Measurements from ENCODE around the gene TIMM21. TPM values are rescaled to one million over a fixed set of nuclear protein-coding genes. Genes with fewer than 3 reads are reported as not detected.

Gene TIMM21
- total RNA-seq, 1 experiment from 2014 or later, result 15.6 TPM

DNA sequence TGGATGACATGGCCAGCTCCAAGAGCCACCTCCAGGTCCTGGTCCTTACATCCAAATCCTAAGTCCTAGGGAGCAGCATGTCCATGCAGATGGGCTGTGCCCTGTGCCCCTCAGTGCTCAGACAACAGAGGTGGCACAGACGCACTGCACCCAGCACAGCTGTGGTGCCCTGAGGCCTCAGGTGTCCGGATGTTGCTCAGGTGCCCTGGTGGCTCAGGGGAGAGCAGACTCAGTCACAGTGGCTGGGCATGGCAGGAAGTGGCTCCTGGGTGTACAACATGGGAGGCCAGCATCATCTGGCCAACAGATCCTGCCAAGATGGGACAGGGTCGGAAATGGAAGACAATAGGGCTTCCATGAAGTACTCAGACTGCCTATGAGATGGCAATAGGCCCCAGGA lies 50.1 kb downstream of the TIMM21 start:
- Mint-ChIP-seq H3K4me3 (ENCODE audit: unreplicated experiment) (no peak overlapping the region), H3K27me3 (ENCODE audit: insufficient read depth, unreplicated experiment) (no peaks in the 10 kb centered on the region), H3K36me3 (ENCODE audit: insufficient read depth, unreplicated experiment) (peaks cover 6% of the 10 kb centered on the region), H3K4me1 (ENCODE audit: low read depth, unreplicated experiment) (peaks cover 9% of the 10 kb centered on the region), H3K9me3 (ENCODE audit: unreplicated experiment) (no peaks in the 10 kb centered on the region), H3K27ac (ENCODE audit: unreplicated experiment) (no peak overlapping the region)
- Histone ChIP-seq H3K36me3 (ENCODE audit: control insufficient read depth, insufficient read depth, low read length) (no peaks in the 10 kb centered on the region), H3K27me3 (replicated peaks; ENCODE audit: control insufficient read depth, insufficient read depth, low read length) (no peaks in the 10 kb centered on the region), H3K4me3 (ENCODE audit: low read depth, low read length) (no peak overlapping the region), H3K9me3 (no peaks in the 10 kb centered on the region), H3K4me1 (no peaks in the 10 kb centered on the region)
- DNase-seq, result no peak
- ChIA-PET CTCF (interaction anchor here (0.6 kb wide), 1 partner anchor 94 kb away, joined by 3 read pairs; no protein-coding TSS in a partner anchor), POLR2A (no interaction called here)
- TF ChIP-seq CTCF (IDR thresholded peaks at IDR 0.05; ENCODE audit: insufficient read depth in 1 of 2, low read depth in 1 of 2, low read length in 1 of 2, severe bottlenecking in 1 of 2, unreplicated experiment in 1 of 2), result no peak
- intact Hi-C loops (cut with micrococcal nuclease; ENCODE audit: unreplicated experiment), result no loop called here
- BruUV-seq (replicated peaks), result no TSS peak

- intact Hi-C loops (cut with micrococcal nuclease; ENCODE audit: unreplicated experiment), result no loop called here
- BruUV-seq (replicated peaks), result no TSS peak
- Mint-ChIP-seq H3K36me3 (ENCODE audit: insufficient read depth, unreplicated experiment) (peaks cover 15% of the 10 kb centered on the region), H3K27me3 (ENCODE audit: insufficient read depth, unreplicated experiment) (no peaks in the 10 kb centered on the region), H3K4me1 (ENCODE audit: low read depth, unreplicated experiment) (no peaks in the 10 kb centered on the region), H3K4me3 (ENCODE audit: unreplicated experiment) (no peak overlapping the region), H3K27ac (ENCODE audit: unreplicated experiment) (no peak overlapping the region), H3K9me3 (ENCODE audit: unreplicated experiment) (no peaks in the 10 kb centered on the region)
- Histone ChIP-seq H3K4me1 (no peaks in the 10 kb centered on the region), H3K4me3 (ENCODE audit: low read depth, low read length) (no peak overlapping the region), H3K27me3 (replicated peaks; ENCODE audit: control insufficient read depth, insufficient read depth, low read length) (no peaks in the 10 kb centered on the region), H3K36me3 (ENCODE audit: control insufficient read depth, insufficient read depth, low read length) (no peaks in the 10 kb centered on the region), H3K9me3 (no peaks in the 10 kb centered on the region)
- DNase-seq, result no peak
- ChIA-PET CTCF (no interaction called here), POLR2A (no interaction called here)
- TF ChIP-seq CTCF (IDR thresholded peaks at IDR 0.05; ENCODE audit: insufficient read depth in 1 of 2, low read depth in 1 of 2, low read length in 1 of 2, severe bottlenecking in 1 of 2, unreplicated experiment in 1 of 2), result no peak
These were observed 52.5 kb downstream of the TIMM21 start for GRCh38 chr18:74200780-74201179.

- no peak for TF ChIP-seq CTCF (IDR thresholded peaks at IDR 0.05; ENCODE audit: insufficient read depth in 1 of 2, low read depth in 1 of 2, low read length in 1 of 2, severe bottlenecking in 1 of 2, unreplicated experiment in 1 of 2)
- no TSS peak for BruUV-seq (replicated peaks)
- no peak overlapping the region for H3K4me3 ChIP-seq (ENCODE audit: low read depth, low read length)
- CTCF ChIA-PET, result no interaction called here
- intact Hi-C loops (cut with micrococcal nuclease; ENCODE audit: unreplicated experiment), result no loop called here
- DNase-seq, result no peak
- POLR2A ChIA-PET, result no interaction called here
- Mint-ChIP-seq H3K4me1 (ENCODE audit: low read depth, unreplicated experiment) (no peaks in the 10 kb centered on the region), H3K27ac (ENCODE audit: unreplicated experiment) (no peak overlapping the region), H3K36me3 (ENCODE audit: insufficient read depth, unreplicated experiment) (peaks cover 9% of the 10 kb centered on the region), H3K9me3 (ENCODE audit: unreplicated experiment) (no peaks in the 10 kb centered on the region), H3K27me3 (ENCODE audit: insufficient read depth, unreplicated experiment) (no peaks in the 10 kb centered on the region), H3K4me3 (ENCODE audit: unreplicated experiment) (no peak overlapping the region)
- H3K36me3 ChIP-seq (ENCODE audit: control insufficient read depth, insufficient read depth, low read length), result no peaks in the 10 kb centered on the region
- 0 out of 2 replicates have a peak, but pooled peaks cover 4% of the 10 kb centered on the region for H3K4me1 ChIP-seq
- H3K9me3 ChIP-seq, result no peaks in the 10 kb centered on the region
- H3K27me3 ChIP-seq (replicated peaks; ENCODE audit: control insufficient read depth, insufficient read depth, low read length), result no peaks in the 10 kb centered on the region
These were observed 55.5 kb downstream of the TIMM21 start for GRCh38 chr18:74203811-74204210.

Measured in Caco-2 (cell line).